ENCODE data around the gene DGKI. TPM values are rescaled to one million over a fixed set of nuclear protein-coding genes. Genes with fewer than 3 reads are reported as not detected.
A peak's percentile ranks its signal among the peaks of the same experiment; 100 is the strongest.

DGKI gene
- total RNA-seq, 5 donors from 2014 or later (not counting 1 experiment from before 2014, with no cell fraction given): not detected

DNA sequence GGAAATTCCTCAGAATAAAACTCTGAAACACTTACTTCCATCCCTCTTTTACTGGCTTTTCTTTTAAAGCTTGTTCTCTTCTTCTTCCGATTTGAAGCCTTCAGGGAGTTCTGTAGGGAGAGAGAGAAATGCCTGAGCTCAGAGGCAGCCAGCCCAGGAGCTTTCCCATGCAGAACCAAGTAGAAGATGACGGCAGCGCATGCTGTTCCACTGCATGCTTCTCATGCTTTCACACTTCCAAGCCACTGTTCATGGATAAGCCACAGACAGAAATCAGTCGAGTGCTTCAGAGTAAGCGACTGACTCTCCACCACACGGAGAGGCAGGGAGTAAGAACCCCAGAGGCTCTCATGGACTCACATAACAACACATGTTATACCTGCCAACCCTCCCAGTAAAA lies 237.3 kb downstream of the DGKI start:
- no peak for ATAC-seq (replicated peaks in 1 of 4)
- CTCF ChIA-PET: no interaction called here

DNA sequence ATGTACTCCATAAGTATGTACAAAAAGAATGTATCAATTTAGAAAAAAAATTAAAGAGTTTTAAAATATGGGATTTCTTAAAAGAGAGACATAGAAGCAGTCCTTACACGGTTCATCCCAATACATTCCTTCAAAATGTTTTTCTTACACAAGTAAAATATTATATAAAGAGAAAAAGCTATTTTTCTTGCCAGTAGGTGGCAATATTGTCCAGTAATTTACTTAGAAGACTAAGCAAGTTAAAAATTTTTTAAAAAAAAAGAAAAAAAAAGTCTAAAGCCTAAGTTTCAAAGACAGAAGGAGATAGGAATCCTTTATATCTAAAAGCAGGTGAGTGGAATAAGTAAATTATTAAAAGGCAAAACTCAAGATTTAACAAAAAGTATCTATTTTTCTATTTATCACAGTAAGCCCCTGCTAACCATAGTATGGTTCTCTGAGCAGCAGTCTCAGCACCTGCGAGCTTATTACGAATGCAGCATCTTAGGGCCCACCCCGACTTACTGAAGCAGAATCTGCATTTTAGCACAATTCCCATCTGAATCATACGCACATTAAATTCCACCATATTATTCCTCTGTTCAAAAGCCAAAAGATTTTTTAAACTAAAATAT lies 240.6 kb downstream of the DGKI start:
- Mint-ChIP-seq H3K4me1 (no peaks in the 10 kb centered on the region), H3K27ac (no peak overlapping the region), H3K4me3 (no peak overlapping the region), H3K27me3 (peaks cover 5 to 11% of the 10 kb centered on the region in 2 donors), H3K9me3 (no peaks in the 10 kb centered on the region), H3K36me3 (no peaks in the 10 kb centered on the region)
- no peaks in the 10 kb centered on the region for H3K9me3 ChIP-seq
- ATAC-seq (replicated peaks in 1 of 4) (no peak), DNase-seq (peak in 1 of 35 experiments; percentile 25)
- no peak overlapping the region for H3K27ac ChIP-seq (ENCODE audit: low read length)
- 76% methylated on average over 4 of the region's 5 CpGs for WGBS (ENCODE audit: insufficient coverage)
- CTCF ChIA-PET: interaction anchor here (0.5 to 1.0 kb wide), 3 partner anchors 297 to 1127 kb away, joined by 3 to 6 read pairs (median 5); no protein-coding TSS in a partner anchor
- no peaks in the 10 kb centered on the region for H3K36me3 ChIP-seq (ENCODE audit: control insufficient read depth in 2 of 2, extremely low read depth in 1 of 2, insufficient read depth in 1 of 2, low read length in 1 of 2)
- POLR2A ChIA-PET: no interaction called here
- no peak overlapping the region for H3K4me3 ChIP-seq (ENCODE audit: control insufficient read depth in 1 of 2, extremely low read depth in 1 of 2, low read length in 1 of 2)
- H3K27me3 ChIP-seq (replicated peaks in 1 of 2; ENCODE audit: control insufficient read depth in 2 of 2, extremely low read depth in 1 of 2, insufficient read depth in 2 of 2, low read length in 1 of 2): peaks cover 0 to 2% of the 10 kb centered on the region in 2 experiments
- H3K4me1 ChIP-seq (ENCODE audit: control insufficient read depth in 1 of 2, extremely low read depth in 1 of 2, insufficient read depth in 2 of 2, low read length in 2 of 2): no peaks in the 10 kb centered on the region

More for the DNA sequence above, 237.3 kb downstream of the DGKI start:
- H3K27me3 Mint-ChIP-seq: peaks cover 5 to 22% of the 10 kb centered on the region in 2 donors
- WGBS (ENCODE audit: insufficient coverage): 94% methylated on average over 4 of the region's 6 CpGs
- no peaks in the 10 kb centered on the region for H3K36me3 ChIP-seq (ENCODE audit: control insufficient read depth in 2 of 2, extremely low read depth in 1 of 2, insufficient read depth in 1 of 2, low read length in 1 of 2)
- no peak overlapping the region for H3K27ac Mint-ChIP-seq
- H3K4me3 Mint-ChIP-seq: no peak overlapping the region
- H3K36me3 Mint-ChIP-seq: no peaks in the 10 kb centered on the region
- POLR2A ChIA-PET: no interaction called here
- DNase-seq: no peak
- H3K4me1 Mint-ChIP-seq: no peaks in the 10 kb centered on the region
- no peaks in the 10 kb centered on the region for H3K9me3 ChIP-seq
- no peak overlapping the region for H3K27ac ChIP-seq (ENCODE audit: low read length)
- H3K9me3 Mint-ChIP-seq: no peaks in the 10 kb centered on the region
- H3K27me3 ChIP-seq (replicated peaks in 1 of 2; ENCODE audit: control insufficient read depth in 2 of 2, extremely low read depth in 1 of 2, insufficient read depth in 2 of 2, low read length in 1 of 2): peaks cover 0 to 2% of the 10 kb centered on the region in 2 experiments
- H3K4me1 ChIP-seq (ENCODE audit: control insufficient read depth in 1 of 2, extremely low read depth in 1 of 2, insufficient read depth in 2 of 2, low read length in 2 of 2): no peaks in the 10 kb centered on the region
- H3K4me3 ChIP-seq (ENCODE audit: control insufficient read depth in 1 of 2, extremely low read depth in 1 of 2, low read length in 1 of 2): no peak overlapping the region

DNA sequence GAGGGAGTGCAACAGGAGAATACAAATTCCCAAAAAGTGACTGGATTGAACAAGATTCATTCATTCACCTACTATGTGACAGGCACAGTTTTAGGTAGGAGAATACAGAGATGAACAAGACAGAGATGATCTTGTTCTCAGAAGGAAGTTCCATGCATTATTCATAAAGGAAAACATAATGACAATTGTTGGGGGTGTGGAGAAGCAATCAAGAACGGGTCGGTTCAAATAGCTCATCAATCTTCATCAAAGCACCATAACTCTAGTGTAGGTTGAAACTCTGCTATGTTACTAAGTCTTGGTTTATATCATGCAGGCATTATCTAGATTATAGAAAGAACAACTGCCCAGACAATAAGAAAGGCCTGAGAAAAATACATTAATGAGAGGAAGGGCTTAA lies 243.7 kb downstream of the DGKI start:
- H3K27me3 Mint-ChIP-seq: peaks cover 5 to 11% of the 10 kb centered on the region in 2 donors
- DNase-seq (no peak), ATAC-seq (replicated peaks in 1 of 4) (no peak)
- H3K4me1 Mint-ChIP-seq: no peaks in the 10 kb centered on the region
- no peaks in the 10 kb centered on the region for H3K36me3 ChIP-seq (ENCODE audit: control insufficient read depth in 2 of 2, extremely low read depth in 1 of 2, insufficient read depth in 1 of 2, low read length in 1 of 2)
- POLR2A ChIA-PET: no interaction called here
- H3K4me1 ChIP-seq (ENCODE audit: control insufficient read depth in 1 of 2, extremely low read depth in 1 of 2, insufficient read depth in 2 of 2, low read length in 2 of 2): no peaks in the 10 kb centered on the region
- H3K9me3 ChIP-seq: no peaks in the 10 kb centered on the region
- H3K9me3 Mint-ChIP-seq: no peaks in the 10 kb centered on the region
- peaks cover 0 to 3% of the 10 kb centered on the region in 2 experiments for H3K27me3 ChIP-seq (replicated peaks in 1 of 2; ENCODE audit: control insufficient read depth in 2 of 2, extremely low read depth in 1 of 2, insufficient read depth in 2 of 2, low read length in 1 of 2)
- H3K4me3 ChIP-seq (ENCODE audit: control insufficient read depth in 1 of 2, extremely low read depth in 1 of 2, low read length in 1 of 2): no peak overlapping the region
- no CpG with 5 or more reads among the region's 2 CpGs for WGBS (ENCODE audit: insufficient coverage)
- CTCF ChIA-PET: interaction anchor here in 1 of 2 donors (1.3 kb wide), 1 partner anchor 24 kb away, joined by 3 read pairs; no protein-coding TSS in a partner anchor
- no peaks in the 10 kb centered on the region for H3K36me3 Mint-ChIP-seq
- no peak overlapping the region for H3K27ac Mint-ChIP-seq
- H3K27ac ChIP-seq (ENCODE audit: low read length): no peak overlapping the region
- no peak overlapping the region for H3K4me3 Mint-ChIP-seq

DNA sequence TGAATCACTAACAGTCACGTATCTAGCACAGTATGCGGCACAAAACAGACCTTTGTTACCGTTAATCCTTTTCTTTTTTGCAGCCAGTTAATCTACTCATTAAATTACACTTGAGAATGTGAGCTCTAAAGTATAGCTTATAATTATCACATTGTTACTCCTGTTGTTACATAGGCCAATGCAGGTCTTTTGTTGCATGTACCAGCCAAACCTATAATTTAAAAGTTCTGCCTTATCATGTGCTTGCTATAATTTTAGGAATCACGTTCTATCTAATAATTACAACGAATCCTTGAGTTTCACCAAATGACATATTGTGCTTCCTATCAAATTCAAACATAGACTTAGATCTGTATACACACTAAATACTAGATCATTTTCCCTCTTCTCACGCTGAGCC lies 245.1 kb downstream of the DGKI start:
- DNase-seq (no peak), ATAC-seq (replicated peaks in 1 of 4) (no peak)
- no peaks in the 10 kb centered on the region for H3K9me3 ChIP-seq
- no peaks in the 10 kb centered on the region for H3K36me3 Mint-ChIP-seq
- peaks cover 0 to 3% of the 10 kb centered on the region in 2 experiments for H3K27me3 ChIP-seq (replicated peaks in 1 of 2; ENCODE audit: control insufficient read depth in 2 of 2, extremely low read depth in 1 of 2, insufficient read depth in 2 of 2, low read length in 1 of 2)
- H3K27ac ChIP-seq (ENCODE audit: low read length): no peak overlapping the region
- 83% methylated on average over 2 of the region's 6 CpGs for WGBS (ENCODE audit: insufficient coverage)
- H3K4me1 Mint-ChIP-seq: no peaks in the 10 kb centered on the region
- H3K9me3 Mint-ChIP-seq: no peaks in the 10 kb centered on the region
- no peaks in the 10 kb centered on the region for H3K36me3 ChIP-seq (ENCODE audit: control insufficient read depth in 2 of 2, extremely low read depth in 1 of 2, insufficient read depth in 1 of 2, low read length in 1 of 2)
- POLR2A ChIA-PET: no interaction called here
- H3K4me3 Mint-ChIP-seq: no peak overlapping the region
- H3K4me1 ChIP-seq (ENCODE audit: control insufficient read depth in 1 of 2, extremely low read depth in 1 of 2, insufficient read depth in 2 of 2, low read length in 2 of 2): no peaks in the 10 kb centered on the region
- no peak overlapping the region for H3K4me3 ChIP-seq (ENCODE audit: control insufficient read depth in 1 of 2, extremely low read depth in 1 of 2, low read length in 1 of 2)
- CTCF ChIA-PET: no interaction called here
- no peak overlapping the region for H3K27ac Mint-ChIP-seq
- H3K27me3 Mint-ChIP-seq: peaks cover 3 to 5% of the 10 kb centered on the region in 2 donors

DNA sequence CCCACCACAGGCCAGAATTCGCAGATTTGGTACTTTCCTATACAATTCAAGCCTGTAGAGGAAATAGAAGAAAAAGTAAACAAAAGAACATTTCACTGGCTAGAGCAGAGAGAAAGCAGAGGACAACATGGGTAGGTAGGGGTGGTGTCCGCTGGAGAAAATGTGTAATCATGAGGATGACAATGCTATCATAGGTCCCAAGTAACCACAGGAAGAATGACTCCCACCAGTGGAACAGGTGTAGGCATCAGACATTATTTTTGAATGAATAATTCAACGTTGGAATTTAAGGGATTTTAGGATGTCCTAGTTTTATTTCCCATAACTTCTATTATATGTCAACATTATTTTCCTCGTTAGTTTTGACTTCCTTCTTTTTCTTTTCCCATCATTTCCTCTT lies 248.9 kb downstream of the DGKI start:
- Histone ChIP-seq H3K27ac (ENCODE audit: low read length) (no peak overlapping the region), H3K36me3 (ENCODE audit: control insufficient read depth in 2 of 2, extremely low read depth in 1 of 2, insufficient read depth in 1 of 2, low read length in 1 of 2) (no peaks in the 10 kb centered on the region), H3K4me3 (ENCODE audit: control insufficient read depth in 1 of 2, extremely low read depth in 1 of 2, low read length in 1 of 2) (no peak overlapping the region), H3K9me3 (no peaks in the 10 kb centered on the region), H3K4me1 (ENCODE audit: control insufficient read depth in 1 of 2, extremely low read depth in 1 of 2, insufficient read depth in 2 of 2, low read length in 2 of 2) (no peaks in the 10 kb centered on the region), H3K27me3 (replicated peaks in 1 of 2; ENCODE audit: control insufficient read depth in 2 of 2, extremely low read depth in 1 of 2, insufficient read depth in 2 of 2, low read length in 1 of 2) (peaks cover 0 to 6% of the 10 kb centered on the region in 2 experiments)
- no peak for DNase-seq
- Mint-ChIP-seq H3K36me3 (no peaks in the 10 kb centered on the region), H3K9me3 (no peaks in the 10 kb centered on the region), H3K4me3 (no peak overlapping the region), H3K4me1 (no peaks in the 10 kb centered on the region), H3K27ac (no peak overlapping the region), H3K27me3 (peaks cover 2 to 11% of the 10 kb centered on the region in 2 donors)
- ChIA-PET CTCF (no interaction called here), POLR2A (no interaction called here)
- 71% methylated on average over 1 of the region's 4 CpGs for WGBS (ENCODE audit: insufficient coverage)
- ATAC-seq (replicated peaks in 1 of 4): no peak

DNA sequence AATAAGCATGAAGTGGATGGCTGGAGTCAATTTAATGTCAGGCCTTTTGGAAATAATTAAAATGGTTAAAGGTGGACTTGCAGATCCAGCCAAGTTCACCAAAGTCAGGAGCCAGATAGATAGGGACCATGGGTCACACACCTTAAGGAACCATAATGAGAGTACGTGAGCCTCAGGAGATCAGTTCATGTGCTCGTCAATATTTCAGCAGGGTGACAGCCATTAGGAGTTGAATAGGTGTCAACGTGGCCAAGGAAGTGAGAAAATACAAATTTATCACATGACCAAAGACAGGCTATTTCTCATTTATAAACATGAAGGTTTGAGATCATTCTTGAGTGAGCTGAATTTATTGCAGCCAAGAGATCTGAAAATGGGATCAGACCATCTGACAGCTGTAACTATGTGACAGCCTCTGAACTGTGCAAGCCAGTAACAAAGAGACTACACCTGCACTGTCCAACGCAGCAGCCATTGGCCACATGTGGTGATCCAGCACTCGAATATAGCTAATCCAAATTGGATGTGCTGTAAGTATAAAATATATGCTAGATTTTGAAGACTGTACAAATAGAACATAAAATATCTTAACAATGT lies 253.6 kb downstream of the DGKI start:
- Mint-ChIP-seq H3K4me1 (no peaks in the 10 kb centered on the region), H3K9me3 (no peaks in the 10 kb centered on the region), H3K4me3 (no peak overlapping the region), H3K27me3 (peaks cover 4 to 11% of the 10 kb centered on the region in 2 donors), H3K27ac (no peak overlapping the region), H3K36me3 (no peaks in the 10 kb centered on the region)
- no peak overlapping the region for H3K4me3 ChIP-seq (ENCODE audit: control insufficient read depth in 1 of 2, extremely low read depth in 1 of 2, low read length in 1 of 2)
- ChIA-PET CTCF (no interaction called here), POLR2A (no interaction called here)
- DNase-seq (no peak), ATAC-seq (replicated peaks in 1 of 4) (no peak)
- no CpG with 5 or more reads among the region's 5 CpGs for WGBS (ENCODE audit: insufficient coverage)
- no peaks in the 10 kb centered on the region for H3K36me3 ChIP-seq (ENCODE audit: control insufficient read depth in 2 of 2, extremely low read depth in 1 of 2, insufficient read depth in 1 of 2, low read length in 1 of 2)
- H3K9me3 ChIP-seq: no peaks in the 10 kb centered on the region
- H3K27ac ChIP-seq (ENCODE audit: low read length): no peak overlapping the region
- no peaks in the 10 kb centered on the region for H3K4me1 ChIP-seq (ENCODE audit: control insufficient read depth in 1 of 2, extremely low read depth in 1 of 2, insufficient read depth in 2 of 2, low read length in 2 of 2)
- peaks cover 0 to 6% of the 10 kb centered on the region in 2 experiments for H3K27me3 ChIP-seq (replicated peaks in 1 of 2; ENCODE audit: control insufficient read depth in 2 of 2, extremely low read depth in 1 of 2, insufficient read depth in 2 of 2, low read length in 1 of 2)

Data from T-cell (primary cell).